Fibroblast of mammary gland (primary cell): ENCODE results near the gene RBP5.

ENCODE experiments used
- DNase-seq: peaks from one replicate; pipeline ENCODE4 v3.0.0-alpha.2; 2010; ENCODE audit warnings: low read depth
- H3K4me3 ChIP-seq: 2 replicates; pipeline ENCODE4 v1.5.1; 2011; ENCODE audit warnings: low read depth, mild to moderate bottlenecking, low read length, moderate library complexity; ENCODE audit not compliant: control insufficient read depth
- TF ChIP-seq, protein P1 (sequence below): conservative IDR thresholded peaks from 2 replicates; pipeline ENCODE4 v1.5.1; 2011; ENCODE audit warnings: low read depth, low read length, inconsistent platforms; ENCODE audit not compliant: control insufficient read depth, insufficient read depth

RBP5 gene

DNA sequence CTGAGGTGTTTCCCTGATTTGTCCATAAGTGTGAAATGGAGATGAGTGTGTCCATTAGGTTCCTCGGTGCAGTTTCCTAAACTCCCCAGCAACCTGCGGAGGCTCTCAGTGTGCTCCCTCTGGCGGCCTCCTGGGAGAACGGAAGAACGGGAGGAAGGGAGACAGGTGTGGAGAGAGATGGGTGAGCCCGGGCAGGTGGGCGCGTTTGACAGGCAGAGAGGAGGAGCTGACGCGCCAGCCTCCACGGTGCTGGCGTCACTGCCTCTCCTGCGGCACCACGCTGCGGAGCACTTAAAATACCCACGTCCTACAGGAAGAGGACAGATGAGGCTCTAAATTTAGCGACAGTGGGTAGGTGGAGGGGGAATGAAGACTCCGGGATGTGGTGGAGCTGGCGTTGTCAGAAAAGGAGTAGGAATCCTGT is 34.0 kb upstream of the RBP5 start:
- no peak overlapping the region for H3K4me3 ChIP-seq
- DNase-seq: no peak
- TF ChIP-seq, protein P1, sequence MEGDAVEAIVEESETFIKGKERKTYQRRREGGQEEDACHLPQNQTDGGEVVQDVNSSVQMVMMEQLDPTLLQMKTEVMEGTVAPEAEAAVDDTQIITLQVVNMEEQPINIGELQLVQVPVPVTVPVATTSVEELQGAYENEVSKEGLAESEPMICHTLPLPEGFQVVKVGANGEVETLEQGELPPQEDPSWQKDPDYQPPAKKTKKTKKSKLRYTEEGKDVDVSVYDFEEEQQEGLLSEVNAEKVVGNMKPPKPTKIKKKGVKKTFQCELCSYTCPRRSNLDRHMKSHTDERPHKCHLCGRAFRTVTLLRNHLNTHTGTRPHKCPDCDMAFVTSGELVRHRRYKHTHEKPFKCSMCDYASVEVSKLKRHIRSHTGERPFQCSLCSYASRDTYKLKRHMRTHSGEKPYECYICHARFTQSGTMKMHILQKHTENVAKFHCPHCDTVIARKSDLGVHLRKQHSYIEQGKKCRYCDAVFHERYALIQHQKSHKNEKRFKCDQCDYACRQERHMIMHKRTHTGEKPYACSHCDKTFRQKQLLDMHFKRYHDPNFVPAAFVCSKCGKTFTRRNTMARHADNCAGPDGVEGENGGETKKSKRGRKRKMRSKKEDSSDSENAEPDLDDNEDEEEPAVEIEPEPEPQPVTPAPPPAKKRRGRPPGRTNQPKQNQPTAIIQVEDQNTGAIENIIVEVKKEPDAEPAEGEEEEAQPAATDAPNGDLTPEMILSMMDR: peak; percentile 47

DNA sequence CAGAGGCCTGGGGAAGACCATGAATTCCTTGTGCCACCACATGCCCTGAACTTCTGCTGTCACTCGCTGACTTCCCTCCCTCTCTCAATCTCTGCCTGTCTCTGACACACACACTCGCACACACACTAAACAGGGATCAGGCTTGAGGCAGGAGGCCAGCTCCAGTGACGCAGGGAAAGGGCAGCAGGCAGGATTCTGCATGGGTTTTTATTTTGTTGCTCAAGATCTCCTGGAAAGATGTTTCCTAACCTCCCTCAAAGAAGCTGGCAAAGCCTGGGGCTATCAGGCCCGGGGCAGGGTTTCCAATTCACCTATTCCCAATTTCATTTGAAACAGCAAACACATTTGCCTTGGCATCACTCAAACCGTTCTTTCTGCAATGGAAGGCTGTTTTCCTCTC is 33.1 kb upstream of the RBP5 start:
- TF ChIP-seq, protein P1: no peak
- DNase-seq: peak; percentile 43
- H3K4me3 ChIP-seq: no peak overlapping the region

GRCh38 chr12:7161327-7161726 is 32.6 kb upstream of the RBP5 start:
- DNase-seq: no peak
- TF ChIP-seq, protein P1: no peak
- H3K4me3 ChIP-seq: no peak overlapping the region

DNA sequence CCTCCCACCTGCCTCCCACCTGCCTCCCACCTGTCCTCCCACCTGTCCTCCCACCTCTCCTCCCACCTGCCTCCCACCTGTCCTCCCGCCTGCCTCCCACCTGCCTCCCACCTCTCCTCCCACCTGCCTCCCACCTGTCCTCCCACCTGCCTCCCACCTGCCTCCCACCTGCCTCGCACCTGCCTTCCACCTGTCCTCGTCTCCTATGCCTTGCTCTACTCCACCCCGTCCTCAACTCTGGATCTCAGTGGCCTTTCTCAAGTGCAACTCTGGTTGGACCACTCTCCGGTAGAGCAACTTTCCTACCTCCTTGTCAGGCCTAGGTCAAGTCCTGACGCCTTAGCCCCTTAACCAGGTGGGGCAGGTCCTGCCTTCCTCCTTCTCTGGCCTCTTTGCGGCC is 31.5 kb upstream of the RBP5 start:
- no peak for DNase-seq
- no peak overlapping the region for H3K4me3 ChIP-seq
- TF ChIP-seq, protein P1: no peak

- no peak overlapping the region for H3K4me3 ChIP-seq
- DNase-seq: no peak
- TF ChIP-seq, protein P1: no peak
Measured at GRCh38 chr12:7158781-7159609, 30.3 kb upstream of the RBP5 start.

DNA sequence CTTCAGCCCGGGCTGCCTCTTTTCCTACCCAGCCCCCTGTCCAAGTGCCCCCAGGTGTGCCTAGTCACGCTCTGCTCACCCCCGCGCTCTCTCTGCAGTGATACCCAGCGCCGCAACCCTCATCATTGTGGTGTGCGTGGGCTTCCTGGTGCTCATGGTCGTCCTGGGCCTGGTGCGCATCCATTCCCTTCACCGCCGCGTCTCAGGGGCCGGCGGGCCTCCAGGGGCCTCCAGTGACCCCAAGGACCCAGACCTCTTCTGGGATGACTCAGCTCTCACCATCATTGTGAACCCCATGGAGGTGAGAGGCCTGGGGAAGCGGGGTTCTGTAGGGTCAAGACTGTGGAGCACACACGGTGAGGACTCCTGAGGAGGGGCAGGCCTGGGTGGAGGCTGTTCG is 28.7 kb upstream of the RBP5 start:
- TF ChIP-seq, protein P1: no peak
- DNase-seq: no peak

More for the DNA sequence above, 28.7 kb upstream of the RBP5 start:
- no peak overlapping the region for H3K4me3 ChIP-seq
